WTC11 (cell line): ENCODE measurements around the gene TNNT3. TPM values are rescaled to one million over a fixed set of nuclear protein-coding genes. Genes with fewer than 3 reads are reported as not detected.

Experiments
- ATAC-seq: fragments of 200-7000 bp; cut with Tn5 transposase; 2 replicates; pipeline ENCODE4 v1.10.0; 2021; ENCODE audit warnings: mild to moderate bottlenecking, moderate library complexity
- CTCF ChIA-PET: fragments of 300-600 bp; sonication (Branson Sonifier 250); formaldehyde crosslinking; loops from one replicate; lab custom pipeline; 2021; ENCODE audit warnings: antibody characterized with exemption; lab: Charles Lee
- POLR2A ChIA-PET: fragments of 350-600 bp; sonication (Branson Sonifier 250); formaldehyde crosslinking; loops from one replicate; lab custom pipeline; 2021; ENCODE audit warnings: antibody characterized with exemption; lab: Charles Lee
- DNase-seq: peaks from one replicate; pipeline ENCODE4 v3.0.0; 2021; ENCODE audit warnings: low spot score
- H3K27ac Mint-ChIP-seq: 2 replicates; pipeline ENCODE4 v1.8.0; 2021; ENCODE audit warnings: mixed read lengths
- H3K27me3 Mint-ChIP-seq: 2 replicates; pipeline ENCODE4 v1.8.0; 2021; ENCODE audit warnings: low read depth, mild to moderate bottlenecking, moderate library complexity, mixed read lengths
- H3K36me3 Mint-ChIP-seq: 2 replicates; pipeline ENCODE4 v1.8.0; 2021; ENCODE audit warnings: mixed read lengths
- H3K4me1 Mint-ChIP-seq: 2 replicates; pipeline ENCODE4 v1.8.0; 2022; ENCODE audit warnings: mixed read lengths
- H3K4me3 Mint-ChIP-seq: 2 replicates; pipeline ENCODE4 v1.8.0; 2021; ENCODE audit warnings: mild to moderate bottlenecking, moderate library complexity, mixed read lengths
- H3K9me3 Mint-ChIP-seq: 2 replicates; pipeline ENCODE4 v1.8.0; 2021; ENCODE audit warnings: mixed read lengths
- ATF1 ChIP-seq: sonication (generic); formaldehyde crosslinking; IDR thresholded peaks from 2 replicates; pipeline ENCODE4 v1.8.1; 2023; ENCODE audit warnings: mild to moderate bottlenecking, moderate library complexity, missing genetic modification reagents
- ELF4 ChIP-seq: sonication (generic); formaldehyde crosslinking; IDR thresholded peaks from 2 replicates; pipeline ENCODE4 v1.8.1; 2022; ENCODE audit warnings: low read depth, mild to moderate bottlenecking, moderate library complexity, missing genetic modification reagents
- EMX1 ChIP-seq: fragments of 250-450 bp; sonication (Bioruptor Pico); IDR thresholded peaks from 2 replicates; pipeline ENCODE4 v1.8.0; 2021; ENCODE audit warnings: mild to moderate bottlenecking
- ETV6 ChIP-seq: sonication (generic); formaldehyde crosslinking; IDR thresholded peaks from 2 replicates; pipeline ENCODE4 v1.8.1; 2022; ENCODE audit warnings: mild to moderate bottlenecking, missing genetic modification reagents
- GABPB1 ChIP-seq: sonication (generic); formaldehyde crosslinking; IDR thresholded peaks from 2 replicates; pipeline ENCODE4 v1.8.1; 2023; ENCODE audit warnings: mild to moderate bottlenecking, missing genetic modification reagents
- NFE2L1 ChIP-seq: sonication (generic); formaldehyde crosslinking; IDR thresholded peaks from 2 replicates; pipeline ENCODE4 v1.8.1; 2023; ENCODE audit warnings: missing genetic modification reagents
- NR2C2 ChIP-seq: sonication (generic); formaldehyde crosslinking; IDR thresholded peaks from 2 replicates; pipeline ENCODE4 v1.8.0; 2022; ENCODE audit warnings: mild to moderate bottlenecking, missing genetic modification reagents
- NR3C1 ChIP-seq: sonication (generic); formaldehyde crosslinking; conservative IDR thresholded peaks from 2 replicates; pipeline ENCODE4 v1.8.1; 2023; ENCODE audit warnings: low read depth, mild to moderate bottlenecking, missing genetic modification reagents
- SMAD4 ChIP-seq: sonication (generic); formaldehyde crosslinking; IDR thresholded peaks from 2 replicates; pipeline ENCODE4 v1.8.0; 2022; ENCODE audit warnings: mild to moderate bottlenecking, missing genetic modification reagents
- SOX15 ChIP-seq: fragments of 250-450 bp; sonication (Bioruptor Pico); IDR thresholded peaks from 2 replicates; pipeline ENCODE4 v1.9.0; 2021; ENCODE audit warnings: mild to moderate bottlenecking
- SP1 ChIP-seq: sonication (generic); formaldehyde crosslinking; conservative IDR thresholded peaks from 2 replicates; pipeline ENCODE4 v1.8.1; 2022; ENCODE audit warnings: missing genetic modification reagents
- TEAD1 ChIP-seq: sonication (generic); formaldehyde crosslinking; IDR thresholded peaks from 2 replicates; pipeline ENCODE4 v1.8.0; 2022; ENCODE audit warnings: mild to moderate bottlenecking, missing genetic modification reagents
- TP53 ChIP-seq: sonication (generic); formaldehyde crosslinking; IDR thresholded peaks from 2 replicates; pipeline ENCODE4 v1.8.1; 2023; ENCODE audit warnings: mild to moderate bottlenecking, missing genetic modification reagents
- ZNF121 ChIP-seq: sonication (generic); formaldehyde crosslinking; IDR thresholded peaks from 2 replicates; pipeline ENCODE4 v1.8.0; 2023; ENCODE audit warnings: missing genetic modification reagents
- ZNF219 ChIP-seq: sonication (generic); formaldehyde crosslinking; IDR thresholded peaks from 2 replicates; pipeline ENCODE4 v1.8.0; 2023; ENCODE audit warnings: missing genetic modification reagents, mild to moderate bottlenecking, borderline replicate concordance
- ZNF232 ChIP-seq: sonication (generic); formaldehyde crosslinking; IDR thresholded peaks from 2 replicates; pipeline ENCODE4 v1.8.0; 2022; ENCODE audit warnings: mild to moderate bottlenecking, missing genetic modification reagents
- total RNA-seq: library from RNA; stranded (reverse); gene quantifications from 3 replicates; pipeline ENCODE4 v1.2.3, GENCODE V29; 2021
- TF ChIP-seq, protein P1 (sequence below): sonication (generic); formaldehyde crosslinking; IDR thresholded peaks from 2 replicates; pipeline ENCODE4 v1.8.1; 2023; ENCODE audit warnings: mild to moderate bottlenecking, missing genetic modification reagents, borderline replicate concordance
- TF ChIP-seq, protein P2 (sequence below): fragments of 200-600 bp; IDR thresholded peaks from 2 replicates; pipeline ENCODE4 v1.8.0; 2022; ENCODE audit warnings: antibody characterized with exemption
- TF ChIP-seq, protein P3 (sequence below): sonication (generic); formaldehyde crosslinking; IDR thresholded peaks from 2 replicates; pipeline ENCODE4 v1.8.0; 2022; ENCODE audit warnings: mild to moderate bottlenecking, missing genetic modification reagents
- TF ChIP-seq, protein P4 (sequence below): fragments of 250-450 bp; sonication (Bioruptor Pico); IDR thresholded peaks from 2 replicates; pipeline ENCODE4 v2.1.2; 2022; ENCODE audit warnings: mild to moderate bottlenecking, moderate library complexity
- TF ChIP-seq, protein P5 (sequence below): sonication (generic); formaldehyde crosslinking; IDR thresholded peaks from 2 replicates; pipeline ENCODE4 v1.8.1; 2023; ENCODE audit warnings: mild to moderate bottlenecking, missing genetic modification reagents, moderate library complexity
- TF ChIP-seq, protein P6 (sequence below): fragments of 250-450 bp; sonication (Bioruptor Pico); IDR thresholded peaks from 2 replicates; pipeline ENCODE4 v1.8.0; 2021; ENCODE audit warnings: mild to moderate bottlenecking
- TF ChIP-seq, protein P7 (sequence below): sonication (generic); formaldehyde crosslinking; IDR thresholded peaks from 2 replicates; pipeline ENCODE4 v1.8.1; 2023; ENCODE audit warnings: mild to moderate bottlenecking, missing genetic modification reagents

TNNT3 gene
- total RNA-seq, 1 experiment from 2014 or later: not detected

DNA sequence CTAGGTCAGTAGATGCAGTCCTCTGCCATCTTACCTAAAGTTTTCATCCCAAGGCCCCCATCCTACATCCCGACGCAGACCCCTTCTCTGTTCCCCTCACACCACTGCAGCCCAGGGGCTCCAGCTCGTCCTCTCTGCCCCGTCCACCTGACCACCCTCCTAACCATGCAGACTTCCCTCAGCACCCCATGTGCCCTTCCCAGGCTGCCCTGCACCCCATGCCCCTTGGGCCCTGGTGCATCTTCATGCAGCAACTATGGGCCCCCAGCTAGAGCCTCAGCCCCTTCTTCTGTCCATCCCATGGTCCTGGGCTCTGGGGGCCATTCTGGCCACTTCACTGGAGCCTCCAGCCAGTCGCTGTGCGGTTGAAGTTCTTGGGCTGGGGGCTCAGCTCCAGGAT lies 30.7 kb upstream of the TNNT3 start (continued):
- TF ChIP-seq, protein P1, sequence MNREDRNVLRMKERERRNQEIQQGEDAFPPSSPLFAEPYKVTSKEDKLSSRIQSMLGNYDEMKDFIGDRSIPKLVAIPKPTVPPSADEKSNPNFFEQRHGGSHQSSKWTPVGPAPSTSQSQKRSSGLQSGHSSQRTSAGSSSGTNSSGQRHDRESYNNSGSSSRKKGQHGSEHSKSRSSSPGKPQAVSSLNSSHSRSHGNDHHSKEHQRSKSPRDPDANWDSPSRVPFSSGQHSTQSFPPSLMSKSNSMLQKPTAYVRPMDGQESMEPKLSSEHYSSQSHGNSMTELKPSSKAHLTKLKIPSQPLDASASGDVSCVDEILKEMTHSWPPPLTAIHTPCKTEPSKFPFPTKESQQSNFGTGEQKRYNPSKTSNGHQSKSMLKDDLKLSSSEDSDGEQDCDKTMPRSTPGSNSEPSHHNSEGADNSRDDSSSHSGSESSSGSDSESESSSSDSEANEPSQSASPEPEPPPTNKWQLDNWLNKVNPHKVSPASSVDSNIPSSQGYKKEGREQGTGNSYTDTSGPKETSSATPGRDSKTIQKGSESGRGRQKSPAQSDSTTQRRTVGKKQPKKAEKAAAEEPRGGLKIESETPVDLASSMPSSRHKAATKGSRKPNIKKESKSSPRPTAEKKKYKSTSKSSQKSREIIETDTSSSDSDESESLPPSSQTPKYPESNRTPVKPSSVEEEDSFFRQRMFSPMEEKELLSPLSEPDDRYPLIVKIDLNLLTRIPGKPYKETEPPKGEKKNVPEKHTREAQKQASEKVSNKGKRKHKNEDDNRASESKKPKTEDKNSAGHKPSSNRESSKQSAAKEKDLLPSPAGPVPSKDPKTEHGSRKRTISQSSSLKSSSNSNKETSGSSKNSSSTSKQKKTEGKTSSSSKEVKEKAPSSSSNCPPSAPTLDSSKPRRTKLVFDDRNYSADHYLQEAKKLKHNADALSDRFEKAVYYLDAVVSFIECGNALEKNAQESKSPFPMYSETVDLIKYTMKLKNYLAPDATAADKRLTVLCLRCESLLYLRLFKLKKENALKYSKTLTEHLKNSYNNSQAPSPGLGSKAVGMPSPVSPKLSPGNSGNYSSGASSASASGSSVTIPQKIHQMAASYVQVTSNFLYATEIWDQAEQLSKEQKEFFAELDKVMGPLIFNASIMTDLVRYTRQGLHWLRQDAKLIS (CRISPR knock-in tag): no peak
- TF ChIP-seq ETV6 (no peak), NR2C2 (CRISPR knock-in tag) (no peak)
- TF ChIP-seq, protein P2, sequence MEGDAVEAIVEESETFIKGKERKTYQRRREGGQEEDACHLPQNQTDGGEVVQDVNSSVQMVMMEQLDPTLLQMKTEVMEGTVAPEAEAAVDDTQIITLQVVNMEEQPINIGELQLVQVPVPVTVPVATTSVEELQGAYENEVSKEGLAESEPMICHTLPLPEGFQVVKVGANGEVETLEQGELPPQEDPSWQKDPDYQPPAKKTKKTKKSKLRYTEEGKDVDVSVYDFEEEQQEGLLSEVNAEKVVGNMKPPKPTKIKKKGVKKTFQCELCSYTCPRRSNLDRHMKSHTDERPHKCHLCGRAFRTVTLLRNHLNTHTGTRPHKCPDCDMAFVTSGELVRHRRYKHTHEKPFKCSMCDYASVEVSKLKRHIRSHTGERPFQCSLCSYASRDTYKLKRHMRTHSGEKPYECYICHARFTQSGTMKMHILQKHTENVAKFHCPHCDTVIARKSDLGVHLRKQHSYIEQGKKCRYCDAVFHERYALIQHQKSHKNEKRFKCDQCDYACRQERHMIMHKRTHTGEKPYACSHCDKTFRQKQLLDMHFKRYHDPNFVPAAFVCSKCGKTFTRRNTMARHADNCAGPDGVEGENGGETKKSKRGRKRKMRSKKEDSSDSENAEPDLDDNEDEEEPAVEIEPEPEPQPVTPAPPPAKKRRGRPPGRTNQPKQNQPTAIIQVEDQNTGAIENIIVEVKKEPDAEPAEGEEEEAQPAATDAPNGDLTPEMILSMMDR: no peak
- TF ChIP-seq, protein P3, sequence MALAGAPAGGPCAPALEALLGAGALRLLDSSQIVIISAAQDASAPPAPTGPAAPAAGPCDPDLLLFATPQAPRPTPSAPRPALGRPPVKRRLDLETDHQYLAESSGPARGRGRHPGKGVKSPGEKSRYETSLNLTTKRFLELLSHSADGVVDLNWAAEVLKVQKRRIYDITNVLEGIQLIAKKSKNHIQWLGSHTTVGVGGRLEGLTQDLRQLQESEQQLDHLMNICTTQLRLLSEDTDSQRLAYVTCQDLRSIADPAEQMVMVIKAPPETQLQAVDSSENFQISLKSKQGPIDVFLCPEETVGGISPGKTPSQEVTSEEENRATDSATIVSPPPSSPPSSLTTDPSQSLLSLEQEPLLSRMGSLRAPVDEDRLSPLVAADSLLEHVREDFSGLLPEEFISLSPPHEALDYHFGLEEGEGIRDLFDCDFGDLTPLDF (CRISPR knock-in tag): no peak
- TF ChIP-seq, protein P4, sequence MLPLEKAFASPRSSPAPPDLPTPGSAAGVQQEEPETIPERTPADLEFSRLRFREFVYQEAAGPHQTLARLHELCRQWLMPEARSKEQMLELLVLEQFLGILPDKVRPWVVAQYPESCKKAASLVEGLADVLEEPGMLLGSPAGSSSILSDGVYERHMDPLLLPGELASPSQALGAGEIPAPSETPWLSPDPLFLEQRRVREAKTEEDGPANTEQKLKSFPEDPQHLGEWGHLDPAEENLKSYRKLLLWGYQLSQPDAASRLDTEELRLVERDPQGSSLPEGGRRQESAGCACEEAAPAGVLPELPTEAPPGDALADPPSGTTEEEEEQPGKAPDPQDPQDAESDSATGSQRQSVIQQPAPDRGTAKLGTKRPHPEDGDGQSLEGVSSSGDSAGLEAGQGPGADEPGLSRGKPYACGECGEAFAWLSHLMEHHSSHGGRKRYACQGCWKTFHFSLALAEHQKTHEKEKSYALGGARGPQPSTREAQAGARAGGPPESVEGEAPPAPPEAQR (CRISPR knock-in tag): no peak

DNA sequence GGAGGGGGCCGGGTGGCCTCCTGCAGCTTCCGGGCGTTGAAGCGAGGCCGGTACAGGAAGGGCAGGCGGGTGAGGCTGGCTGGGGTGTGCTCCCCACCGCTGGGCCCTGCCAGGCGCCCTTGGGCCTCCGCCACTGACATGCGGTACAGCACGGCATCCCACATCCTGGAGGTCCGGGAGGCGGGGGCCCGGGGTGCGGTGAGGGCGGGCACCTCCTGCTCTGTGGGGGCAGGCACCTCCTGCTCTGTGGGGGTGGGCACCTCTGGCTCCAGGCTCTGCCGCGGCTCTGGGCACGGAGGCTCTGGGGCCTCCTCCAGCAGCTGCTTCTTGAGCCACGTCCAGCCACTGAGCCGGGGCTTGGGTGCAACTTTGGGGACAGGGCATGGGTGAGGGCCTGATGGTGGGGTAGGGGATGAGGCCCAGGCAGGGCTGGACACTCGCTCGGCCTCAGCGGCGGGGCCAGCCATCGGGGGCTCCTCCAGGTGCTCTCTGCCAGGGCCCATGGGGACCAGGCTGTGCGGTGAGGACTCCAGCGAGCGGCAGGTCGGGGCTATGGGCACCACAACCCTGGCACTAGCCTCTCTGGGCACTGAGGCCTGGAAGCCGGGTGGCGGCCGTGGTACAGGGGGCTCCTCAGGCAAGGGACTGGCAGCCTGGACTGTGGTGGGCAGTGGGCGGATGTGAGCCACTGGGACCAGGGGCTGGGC lies 30.1 kb upstream of the TNNT3 start:
- Mint-ChIP-seq H3K27ac (no peak overlapping the region), H3K36me3 (no peaks in the 10 kb centered on the region), H3K4me3 (no peak overlapping the region), H3K4me1 (no peaks in the 10 kb centered on the region), H3K27me3 (no peaks in the 10 kb centered on the region; the same call in 1 of the 2 replicates), H3K9me3 (no peaks in the 10 kb centered on the region)
- POLR2A ChIA-PET: no interaction called here
- CTCF ChIA-PET: interaction anchor here (1.9 kb wide), 2 partner anchors 13 to 263 kb away, joined by 5 read pairs; no protein-coding TSS in a partner anchor
- no peak for TF ChIP-seq SMAD4 (CRISPR knock-in tag)
- TF ChIP-seq SOX15: no peak
- TF ChIP-seq, protein P5, sequence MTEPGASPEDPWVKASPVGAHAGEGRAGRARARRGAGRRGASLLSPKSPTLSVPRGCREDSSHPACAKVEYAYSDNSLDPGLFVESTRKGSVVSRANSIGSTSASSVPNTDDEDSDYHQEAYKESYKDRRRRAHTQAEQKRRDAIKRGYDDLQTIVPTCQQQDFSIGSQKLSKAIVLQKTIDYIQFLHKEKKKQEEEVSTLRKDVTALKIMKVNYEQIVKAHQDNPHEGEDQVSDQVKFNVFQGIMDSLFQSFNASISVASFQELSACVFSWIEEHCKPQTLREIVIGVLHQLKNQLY: no peak
- TF ChIP-seq, protein P6, sequence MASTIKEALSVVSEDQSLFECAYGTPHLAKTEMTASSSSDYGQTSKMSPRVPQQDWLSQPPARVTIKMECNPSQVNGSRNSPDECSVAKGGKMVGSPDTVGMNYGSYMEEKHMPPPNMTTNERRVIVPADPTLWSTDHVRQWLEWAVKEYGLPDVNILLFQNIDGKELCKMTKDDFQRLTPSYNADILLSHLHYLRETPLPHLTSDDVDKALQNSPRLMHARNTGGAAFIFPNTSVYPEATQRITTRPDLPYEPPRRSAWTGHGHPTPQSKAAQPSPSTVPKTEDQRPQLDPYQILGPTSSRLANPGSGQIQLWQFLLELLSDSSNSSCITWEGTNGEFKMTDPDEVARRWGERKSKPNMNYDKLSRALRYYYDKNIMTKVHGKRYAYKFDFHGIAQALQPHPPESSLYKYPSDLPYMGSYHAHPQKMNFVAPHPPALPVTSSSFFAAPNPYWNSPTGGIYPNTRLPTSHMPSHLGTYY (CRISPR knock-in tag): no peak
- TF ChIP-seq NFE2L1 (CRISPR knock-in tag): no peak
- TF ChIP-seq ZNF219 (CRISPR knock-in tag): no peak
- TF ChIP-seq ZNF121 (CRISPR knock-in tag): no peak
- no peak for TF ChIP-seq ZNF232 (CRISPR knock-in tag)
- TF ChIP-seq ELF4 (CRISPR knock-in tag): no peak
- no peak for TF ChIP-seq TEAD1 (CRISPR knock-in tag)
- no peak for TF ChIP-seq NR3C1 (CRISPR knock-in tag)
- no peak for TF ChIP-seq SP1 (CRISPR knock-in tag)
- TF ChIP-seq ATF1 (CRISPR knock-in tag): no peak
- TF ChIP-seq TP53 (CRISPR knock-in tag): no peak
- no peak for TF ChIP-seq EMX1 (CRISPR knock-in tag)
- TF ChIP-seq, protein P2: no peak
- no peak for TF ChIP-seq GABPB1
- TF ChIP-seq, protein P7, sequence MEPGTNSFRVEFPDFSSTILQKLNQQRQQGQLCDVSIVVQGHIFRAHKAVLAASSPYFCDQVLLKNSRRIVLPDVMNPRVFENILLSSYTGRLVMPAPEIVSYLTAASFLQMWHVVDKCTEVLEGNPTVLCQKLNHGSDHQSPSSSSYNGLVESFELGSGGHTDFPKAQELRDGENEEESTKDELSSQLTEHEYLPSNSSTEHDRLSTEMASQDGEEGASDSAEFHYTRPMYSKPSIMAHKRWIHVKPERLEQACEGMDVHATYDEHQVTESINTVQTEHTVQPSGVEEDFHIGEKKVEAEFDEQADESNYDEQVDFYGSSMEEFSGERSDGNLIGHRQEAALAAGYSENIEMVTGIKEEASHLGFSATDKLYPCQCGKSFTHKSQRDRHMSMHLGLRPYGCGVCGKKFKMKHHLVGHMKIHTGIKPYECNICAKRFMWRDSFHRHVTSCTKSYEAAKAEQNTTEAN (CRISPR knock-in tag): no peak
- DNase-seq (no peak), ATAC-seq (no peak)
